ENCODE data around the gene OSBPL9.
"Not testable (repeated sequence)": the region's sequence is repeated elsewhere in the genome, so short reads cannot be mapped to it uniquely, and the experiment has no call there.

Gene OSBPL9

GRCh38 chr1:51789342-51789741 lies 172.4 kb downstream of the OSBPL9 start:
- DNase-seq (ENCODE audit: low spot score), result no peak

GRCh38 chr1:51790385-51790784 lies 173.5 kb downstream of the OSBPL9 start:
- no peak for DNase-seq (ENCODE audit: low spot score)

- no peak for DNase-seq (ENCODE audit: low spot score)
Measured at GRCh38 chr1:51791888-51792287, 175.0 kb downstream of the OSBPL9 start.

GRCh38 chr1:51792864-51793263 lies 176.0 kb downstream of the OSBPL9 start:
- DNase-seq (ENCODE audit: low spot score), result no peak

GRCh38 chr1:51794260-51794659 lies 177.4 kb downstream of the OSBPL9 start:
- DNase-seq (ENCODE audit: low spot score), result no peak

- no peak for DNase-seq (ENCODE audit: low spot score)
Measured at GRCh38 chr1:51794868-51795267, 178.0 kb downstream of the OSBPL9 start.

GRCh38 chr1:51799372-51799771 lies 182.5 kb downstream of the OSBPL9 start:
- no peak for DNase-seq (ENCODE audit: low spot score)

- DNase-seq (ENCODE audit: low spot score), result no peak
Measured at GRCh38 chr1:51814513-51814912, 197.6 kb downstream of the OSBPL9 start.

- DNase-seq (ENCODE audit: low spot score), result no peak
Measured at GRCh38 chr1:51818487-51818886, 201.6 kb downstream of the OSBPL9 start.

- not testable (repeated sequence) for DNase-seq (ENCODE audit: low spot score)
Measured at GRCh38 chr1:51819021-51819420, 202.1 kb downstream of the OSBPL9 start.

- DNase-seq (ENCODE audit: low spot score), result no peak
Measured at GRCh38 chr1:51819810-51820209, 202.9 kb downstream of the OSBPL9 start.

GRCh38 chr1:51829058-51829457 lies 212.2 kb downstream of the OSBPL9 start:
- DNase-seq (ENCODE audit: low spot score), result no peak

GRCh38 chr1:51833700-51834099 lies 216.8 kb downstream of the OSBPL9 start:
- DNase-seq (ENCODE audit: low spot score), result no peak

- no peak for DNase-seq (ENCODE audit: low spot score)
Measured at GRCh38 chr1:51837243-51837642, 220.4 kb downstream of the OSBPL9 start.
